WTC11 (cell line): ENCODE measurements around the gene OPN1MW3. TPM values are rescaled to one million over a fixed set of nuclear protein-coding genes. Genes with fewer than 3 reads are reported as not detected.

Source experiments
- ATAC-seq: fragments of 200-7000 bp; cut with Tn5 transposase; 2 replicates; pipeline ENCODE4 v1.10.0; 2021; ENCODE audit warnings: mild to moderate bottlenecking, moderate library complexity
- CTCF ChIA-PET: fragments of 300-600 bp; sonication (Branson Sonifier 250); formaldehyde crosslinking; loops from one replicate; lab custom pipeline; 2021; ENCODE audit warnings: antibody characterized with exemption; lab: Charles Lee
- POLR2A ChIA-PET: fragments of 350-600 bp; sonication (Branson Sonifier 250); formaldehyde crosslinking; loops from one replicate; lab custom pipeline; 2021; ENCODE audit warnings: antibody characterized with exemption; lab: Charles Lee
- DNase-seq: peaks from one replicate; pipeline ENCODE4 v3.0.0; 2021; ENCODE audit warnings: low spot score
- H3K27ac Mint-ChIP-seq: 2 replicates; pipeline ENCODE4 v1.8.0; 2021; ENCODE audit warnings: mixed read lengths
- H3K27me3 Mint-ChIP-seq: 2 replicates; pipeline ENCODE4 v1.8.0; 2021; ENCODE audit warnings: low read depth, mild to moderate bottlenecking, moderate library complexity, mixed read lengths
- H3K36me3 Mint-ChIP-seq: 2 replicates; pipeline ENCODE4 v1.8.0; 2021; ENCODE audit warnings: mixed read lengths
- H3K4me1 Mint-ChIP-seq: 2 replicates; pipeline ENCODE4 v1.8.0; 2022; ENCODE audit warnings: mixed read lengths
- H3K4me3 Mint-ChIP-seq: 2 replicates; pipeline ENCODE4 v1.8.0; 2021; ENCODE audit warnings: mild to moderate bottlenecking, moderate library complexity, mixed read lengths
- H3K9me3 Mint-ChIP-seq: 2 replicates; pipeline ENCODE4 v1.8.0; 2021; ENCODE audit warnings: mixed read lengths
- ATF6 ChIP-seq: sonication (generic); formaldehyde crosslinking; IDR thresholded peaks from 2 replicates; pipeline ENCODE4 v1.8.1; 2023; ENCODE audit warnings: mild to moderate bottlenecking, missing genetic modification reagents
- E2F1 ChIP-seq: sonication (generic); formaldehyde crosslinking; IDR thresholded peaks from 2 replicates; pipeline ENCODE4 v1.8.0; 2022; ENCODE audit warnings: mild to moderate bottlenecking, missing genetic modification reagents
- ELF4 ChIP-seq: sonication (generic); formaldehyde crosslinking; IDR thresholded peaks from 2 replicates; pipeline ENCODE4 v1.8.1; 2022; ENCODE audit warnings: low read depth, mild to moderate bottlenecking, moderate library complexity, missing genetic modification reagents
- FOXJ3 ChIP-seq: sonication (generic); formaldehyde crosslinking; IDR thresholded peaks from 2 replicates; pipeline ENCODE4 v1.9.0; 2021; ENCODE audit warnings: missing genetic modification reagents, mild to moderate bottlenecking, borderline replicate concordance
- FOXP4 ChIP-seq: sonication (generic); formaldehyde crosslinking; IDR thresholded peaks from 2 replicates; pipeline ENCODE4 v1.8.0; 2022; ENCODE audit warnings: mild to moderate bottlenecking, missing genetic modification reagents
- HMGA2 ChIP-seq: fragments of 250-450 bp; sonication (Bioruptor Pico); IDR thresholded peaks from 2 replicates; pipeline ENCODE4 v1.4.0; 2021; ENCODE audit warnings: mild to moderate bottlenecking, moderate library complexity
- JAZF1 ChIP-seq: fragments of 250-450 bp; sonication (Bioruptor Pico); IDR thresholded peaks from 2 replicates; pipeline ENCODE4 v1.9.0; 2021; ENCODE audit warnings: moderate library complexity, mild to moderate bottlenecking, inconsistent platforms
- NR2C2 ChIP-seq: sonication (generic); formaldehyde crosslinking; IDR thresholded peaks from 2 replicates; pipeline ENCODE4 v1.8.0; 2022; ENCODE audit warnings: mild to moderate bottlenecking, missing genetic modification reagents
- NR3C1 ChIP-seq: sonication (generic); formaldehyde crosslinking; conservative IDR thresholded peaks from 2 replicates; pipeline ENCODE4 v1.8.1; 2023; ENCODE audit warnings: low read depth, mild to moderate bottlenecking, missing genetic modification reagents
- total RNA-seq: library from RNA; stranded (reverse); gene quantifications from 3 replicates; pipeline ENCODE4 v1.2.3, GENCODE V29; 2021
- TF ChIP-seq, protein P1 (sequence below): sonication (generic); formaldehyde crosslinking; IDR thresholded peaks from 2 replicates; pipeline ENCODE4 v1.8.0; 2022; ENCODE audit warnings: mild to moderate bottlenecking, missing genetic modification reagents

Gene OPN1MW3
- total RNA-seq, 1 experiment from 2014 or later: not detected

- TF ChIP-seq ATF6: no peak
Observed at GRCh38 chrX:154309041-154309775, 51.8 kb downstream of the OPN1MW3 start (continued).

DNA sequence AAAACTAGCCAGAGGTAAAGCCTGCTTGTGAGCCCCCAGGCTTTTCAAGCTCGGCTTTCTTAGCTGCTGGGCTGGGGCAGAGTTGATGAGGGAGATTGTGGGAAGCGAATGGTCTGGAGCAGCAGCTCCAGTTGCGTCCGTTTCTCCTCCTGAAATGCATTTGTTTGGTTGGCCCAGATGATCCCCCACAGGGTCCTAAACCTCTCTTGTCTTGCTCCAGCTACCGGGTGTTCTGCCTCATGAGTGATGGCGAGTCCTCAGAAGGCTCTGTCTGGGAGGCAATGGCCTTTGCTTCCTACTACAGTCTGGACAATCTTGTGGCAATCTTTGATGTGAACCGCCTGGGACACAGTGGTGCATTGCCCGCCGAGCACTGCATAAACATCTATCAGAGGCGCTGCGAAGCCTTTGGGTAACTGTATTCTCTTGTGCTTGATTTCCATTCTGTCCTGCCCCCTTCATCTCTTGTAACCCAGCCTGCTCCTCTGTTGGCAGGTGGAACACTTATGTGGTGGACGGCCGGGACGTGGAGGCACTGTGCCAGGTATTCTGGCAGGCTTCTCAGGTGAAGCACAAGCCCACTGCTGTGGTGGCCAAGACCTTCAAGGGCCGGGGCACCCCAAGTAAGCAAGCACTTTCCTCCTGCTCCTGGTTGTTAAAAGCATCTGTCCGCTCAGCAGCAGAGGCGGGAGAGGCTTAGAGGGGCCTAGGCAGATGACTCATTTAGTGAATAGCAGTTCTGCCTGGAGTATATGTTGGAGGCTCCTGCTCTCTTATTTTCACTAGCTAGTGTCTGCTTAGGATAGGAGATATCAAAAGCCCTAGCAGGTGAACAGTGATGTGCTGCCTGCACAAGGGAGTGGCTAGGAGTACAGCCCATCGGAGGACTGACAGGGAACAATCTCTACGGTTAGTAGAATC is 53.5 kb downstream of the OPN1MW3 start:
- H3K27me3 Mint-ChIP-seq: no peaks in the 10 kb centered on the region
- TF ChIP-seq JAZF1: no peak
- TF ChIP-seq E2F1 (CRISPR knock-in tag): no peak
- TF ChIP-seq FOXJ3 (CRISPR knock-in tag): no peak
- TF ChIP-seq FOXP4 (CRISPR knock-in tag): no peak
- TF ChIP-seq NR3C1 (CRISPR knock-in tag): no peak
- H3K36me3 Mint-ChIP-seq: no peaks in the 10 kb centered on the region
- CTCF ChIA-PET: no interaction called here
- POLR2A ChIA-PET: no interaction called here
- no peaks in the 10 kb centered on the region for H3K9me3 Mint-ChIP-seq
- DNase-seq (no peak), ATAC-seq (no peak)
- H3K4me1 Mint-ChIP-seq: peaks cover 3% of the 10 kb centered on the region
- H3K4me3 Mint-ChIP-seq: no peak overlapping the region
- no peak overlapping the region for H3K27ac Mint-ChIP-seq

- ChIA-PET CTCF (no interaction called here), POLR2A (no interaction called here)
- Mint-ChIP-seq H3K9me3 (no peaks in the 10 kb centered on the region), H3K27ac (no peak overlapping the region; the same call in 1 of the 2 replicates), H3K36me3 (no peaks in the 10 kb centered on the region), H3K27me3 (no peaks in the 10 kb centered on the region), H3K4me3 (no peak overlapping the region), H3K4me1 (peaks cover 3% of the 10 kb centered on the region)
- no peak for ATAC-seq
- DNase-seq: no peak
- TF ChIP-seq FOXP4 (CRISPR knock-in tag) (no peak), ELF4 (CRISPR knock-in tag) (no peak), NR2C2 (CRISPR knock-in tag) (no peak), HMGA2 (CRISPR knock-in tag) (no peak)
- TF ChIP-seq, protein P1, sequence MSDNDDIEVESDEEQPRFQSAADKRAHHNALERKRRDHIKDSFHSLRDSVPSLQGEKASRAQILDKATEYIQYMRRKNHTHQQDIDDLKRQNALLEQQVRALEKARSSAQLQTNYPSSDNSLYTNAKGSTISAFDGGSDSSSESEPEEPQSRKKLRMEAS (CRISPR knock-in tag): no peak
Observed at GRCh38 chrX:154312116-154312515, 54.7 kb downstream of the OPN1MW3 start.
